ENCODE data around the gene RARA.

RARA gene

DNA sequence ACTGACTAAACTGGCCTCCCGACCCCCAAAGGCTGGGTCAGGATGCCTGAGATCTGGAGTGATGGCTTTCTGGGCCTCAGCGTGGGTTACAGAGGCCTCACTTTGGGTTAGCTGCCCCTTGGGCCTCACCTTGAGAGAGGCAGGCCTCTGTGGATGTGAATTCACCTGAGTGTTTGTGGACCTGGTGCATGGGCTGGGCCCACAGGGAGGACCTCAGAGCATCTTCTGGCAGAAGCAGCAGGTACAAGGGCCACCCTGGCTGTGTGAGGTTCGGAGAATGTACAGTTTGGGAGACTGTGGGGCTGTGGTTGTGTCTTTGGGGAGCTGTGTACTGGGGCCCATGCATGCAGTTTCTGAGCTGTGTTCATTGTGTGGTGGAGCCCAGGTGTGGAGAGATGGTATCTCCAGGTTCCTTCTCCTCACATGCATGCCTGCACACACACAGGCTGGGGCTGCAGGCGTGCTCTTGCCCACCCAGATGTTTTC, 18.3 kb downstream of the RARA start:
- no peaks in the 10 kb centered on the region for H3K36me3 ChIP-seq (ENCODE audit: control insufficient read depth, insufficient read depth, low read length)
- no peaks in the 10 kb centered on the region for H3K27me3 ChIP-seq (ENCODE audit: control insufficient read depth, insufficient read depth, low read length)
- H3K9me3 ChIP-seq (ENCODE audit: control insufficient read depth, low read length), result no peaks in the 10 kb centered on the region
- no peak overlapping the region for H3K9ac ChIP-seq (ENCODE audit: low read length)
- H3K4me1 ChIP-seq (ENCODE audit: control insufficient read depth, insufficient read depth, low read length), result peaks cover 81% of the 10 kb centered on the region
- H3K4me3 ChIP-seq (ENCODE audit: low read length), result peak overlapping the region; percentile 9

DNA sequence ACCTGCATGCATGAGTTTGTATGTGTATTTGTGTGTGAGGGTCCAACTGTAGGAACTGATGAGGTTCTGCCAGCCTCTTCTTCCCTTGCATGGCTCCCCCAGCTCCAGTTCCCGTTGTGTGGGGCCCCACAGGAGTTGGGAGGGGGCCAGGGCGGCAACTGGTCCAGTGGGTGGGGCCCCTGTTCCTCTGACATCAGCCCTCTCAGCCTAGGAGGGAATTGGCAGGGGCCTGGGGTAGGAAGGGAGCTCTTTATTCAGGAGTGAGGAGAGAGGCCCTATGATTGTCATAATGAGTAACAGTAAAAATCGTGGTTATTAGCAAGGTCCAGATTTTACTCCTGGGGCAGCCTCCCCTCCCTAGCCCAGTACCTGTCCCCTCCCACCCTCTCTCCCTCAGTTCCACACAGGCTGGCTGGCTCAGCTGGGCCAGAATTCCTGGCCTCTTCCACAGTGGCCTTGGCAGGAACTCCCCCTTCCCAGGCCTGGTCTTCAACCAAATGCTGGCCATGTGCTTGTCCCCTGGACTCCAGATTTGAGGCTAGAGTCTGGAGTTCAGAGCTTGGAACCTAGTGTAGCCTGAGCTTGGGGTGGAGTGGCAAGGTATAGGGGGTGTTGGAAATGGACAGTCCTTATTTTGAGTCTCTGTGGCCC, 18.9 kb downstream of the RARA start:
- Histone ChIP-seq H3K9me3 (ENCODE audit: control insufficient read depth, low read length) (no peaks in the 10 kb centered on the region), H3K36me3 (ENCODE audit: control insufficient read depth, insufficient read depth, low read length) (no peaks in the 10 kb centered on the region), H3K4me1 (ENCODE audit: control insufficient read depth, insufficient read depth, low read length) (peaks cover 81% of the 10 kb centered on the region), H3K9ac (ENCODE audit: low read length) (no peak overlapping the region), H3K27me3 (ENCODE audit: control insufficient read depth, insufficient read depth, low read length) (no peaks in the 10 kb centered on the region), H3K4me3 (ENCODE audit: low read length) (peak overlapping the region; percentile 9)

DNA sequence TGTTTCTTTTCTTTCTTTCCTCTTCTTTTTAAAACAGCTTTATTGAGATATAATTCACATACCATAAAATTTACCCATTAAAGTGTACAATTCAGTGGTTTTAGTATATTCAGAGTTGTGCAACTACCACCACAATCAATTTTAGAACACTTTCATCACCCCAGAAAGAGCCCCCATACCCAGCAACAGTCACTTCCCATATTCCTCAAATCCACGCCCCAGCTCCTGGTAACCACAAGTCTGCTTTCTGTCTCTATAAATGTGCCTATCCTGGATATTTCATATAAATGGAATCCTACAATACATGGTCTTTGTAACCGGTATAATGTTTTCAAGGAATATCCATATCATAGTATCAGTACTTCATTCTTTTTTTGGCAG, 19.4 kb downstream of the RARA start:
- Histone ChIP-seq H3K9me3 (ENCODE audit: control insufficient read depth, low read length) (no peaks in the 10 kb centered on the region), H3K4me1 (ENCODE audit: control insufficient read depth, insufficient read depth, low read length) (peaks cover 76% of the 10 kb centered on the region), H3K27me3 (ENCODE audit: control insufficient read depth, insufficient read depth, low read length) (no peaks in the 10 kb centered on the region), H3K4me3 (ENCODE audit: low read length) (no peak overlapping the region), H3K36me3 (ENCODE audit: control insufficient read depth, insufficient read depth, low read length) (no peaks in the 10 kb centered on the region), H3K9ac (ENCODE audit: low read length) (no peak overlapping the region)

DNA sequence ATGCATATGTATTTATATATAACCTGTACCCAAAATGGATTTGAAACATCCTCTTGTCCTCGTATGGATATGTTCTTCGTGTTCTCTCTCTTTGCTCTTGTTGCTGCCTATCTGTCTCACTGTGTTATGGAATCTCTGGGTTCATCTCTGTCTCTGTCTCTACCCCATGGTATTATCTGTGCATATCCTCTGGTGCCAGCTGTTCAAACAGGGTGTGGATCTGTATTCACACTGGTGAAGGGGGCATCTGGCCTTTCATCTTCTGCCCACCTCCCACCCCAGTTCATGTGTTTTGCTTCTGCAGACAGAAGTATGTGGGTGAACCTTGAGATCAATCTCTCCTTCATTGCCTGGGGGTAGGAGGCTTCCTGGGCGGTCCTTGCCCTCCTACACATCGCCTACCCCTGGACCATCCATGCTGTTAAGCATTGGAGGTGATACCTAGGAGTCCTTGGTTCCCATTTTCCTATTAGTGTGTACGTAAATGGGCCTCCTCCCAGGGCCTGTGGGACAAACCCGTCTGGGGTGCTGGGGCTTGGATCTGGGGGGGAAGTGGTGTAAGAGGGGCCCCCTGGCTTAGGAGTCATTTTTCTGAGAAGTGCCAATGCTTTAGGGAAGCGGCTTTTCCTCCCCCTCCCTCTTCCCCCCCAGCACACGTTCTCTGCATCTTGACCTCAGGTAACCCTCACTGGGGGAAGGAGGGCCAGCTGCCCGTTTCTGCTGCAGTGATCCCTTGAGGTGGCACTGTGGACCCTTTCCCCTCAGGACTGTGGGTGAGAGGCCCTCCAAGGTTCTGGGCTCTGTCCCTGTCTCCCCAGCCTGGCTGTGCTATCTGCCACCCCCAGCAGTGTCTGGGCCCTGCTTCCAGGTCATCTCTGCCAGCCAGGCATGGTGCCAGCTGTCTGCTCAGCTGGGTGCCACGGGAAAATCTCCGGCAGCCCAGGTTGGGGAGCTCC, 21.1 kb downstream of the RARA start:
- H3K36me3 ChIP-seq (ENCODE audit: control insufficient read depth, insufficient read depth, low read length), result no peaks in the 10 kb centered on the region
- no peak overlapping the region for H3K4me3 ChIP-seq (ENCODE audit: low read length)
- peaks cover 78% of the 10 kb centered on the region for H3K4me1 ChIP-seq (ENCODE audit: control insufficient read depth, insufficient read depth, low read length)
- H3K9me3 ChIP-seq (ENCODE audit: control insufficient read depth, low read length), result no peaks in the 10 kb centered on the region
- H3K27me3 ChIP-seq (ENCODE audit: control insufficient read depth, insufficient read depth, low read length), result no peaks in the 10 kb centered on the region
- H3K9ac ChIP-seq (ENCODE audit: low read length), result peak overlapping the region; percentile 19

DNA sequence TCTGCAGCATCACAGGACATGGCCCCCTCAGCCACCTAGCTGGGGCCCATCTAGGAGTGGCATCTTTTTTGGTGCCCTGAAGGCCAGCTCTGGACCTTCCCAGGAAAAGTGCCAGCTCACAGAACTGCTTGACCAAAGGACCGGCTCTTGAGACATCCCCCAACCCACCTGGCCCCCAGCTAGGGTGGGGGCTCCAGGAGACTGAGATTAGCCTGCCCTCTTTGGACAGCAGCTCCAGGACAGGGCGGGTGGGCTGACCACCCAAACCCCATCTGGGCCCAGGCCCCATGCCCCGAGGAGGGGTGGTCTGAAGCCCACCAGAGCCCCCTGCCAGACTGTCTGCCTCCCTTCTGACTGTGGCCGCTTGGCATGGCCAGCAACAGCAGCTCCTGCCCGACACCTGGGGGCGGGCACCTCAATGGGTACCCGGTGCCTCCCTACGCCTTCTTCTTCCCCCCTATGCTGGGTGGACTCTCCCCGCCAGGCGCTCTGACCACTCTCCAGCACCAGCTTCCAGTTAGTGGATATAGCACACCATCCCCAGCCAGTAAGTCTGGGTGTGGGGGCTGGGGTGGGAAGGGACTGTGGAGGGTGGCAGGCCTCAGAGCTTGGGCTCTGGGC, 22.0 kb downstream of the RARA start:
- no peaks in the 10 kb centered on the region for H3K27me3 ChIP-seq (ENCODE audit: control insufficient read depth, insufficient read depth, low read length)
- H3K9ac ChIP-seq (ENCODE audit: low read length), result peak overlapping the region; percentile 19
- no peaks in the 10 kb centered on the region for H3K36me3 ChIP-seq (ENCODE audit: control insufficient read depth, insufficient read depth, low read length)
- H3K4me3 ChIP-seq (ENCODE audit: low read length), result no peak overlapping the region
- H3K9me3 ChIP-seq (ENCODE audit: control insufficient read depth, low read length), result no peaks in the 10 kb centered on the region
- peaks cover 79% of the 10 kb centered on the region for H3K4me1 ChIP-seq (ENCODE audit: control insufficient read depth, insufficient read depth, low read length)

DNA sequence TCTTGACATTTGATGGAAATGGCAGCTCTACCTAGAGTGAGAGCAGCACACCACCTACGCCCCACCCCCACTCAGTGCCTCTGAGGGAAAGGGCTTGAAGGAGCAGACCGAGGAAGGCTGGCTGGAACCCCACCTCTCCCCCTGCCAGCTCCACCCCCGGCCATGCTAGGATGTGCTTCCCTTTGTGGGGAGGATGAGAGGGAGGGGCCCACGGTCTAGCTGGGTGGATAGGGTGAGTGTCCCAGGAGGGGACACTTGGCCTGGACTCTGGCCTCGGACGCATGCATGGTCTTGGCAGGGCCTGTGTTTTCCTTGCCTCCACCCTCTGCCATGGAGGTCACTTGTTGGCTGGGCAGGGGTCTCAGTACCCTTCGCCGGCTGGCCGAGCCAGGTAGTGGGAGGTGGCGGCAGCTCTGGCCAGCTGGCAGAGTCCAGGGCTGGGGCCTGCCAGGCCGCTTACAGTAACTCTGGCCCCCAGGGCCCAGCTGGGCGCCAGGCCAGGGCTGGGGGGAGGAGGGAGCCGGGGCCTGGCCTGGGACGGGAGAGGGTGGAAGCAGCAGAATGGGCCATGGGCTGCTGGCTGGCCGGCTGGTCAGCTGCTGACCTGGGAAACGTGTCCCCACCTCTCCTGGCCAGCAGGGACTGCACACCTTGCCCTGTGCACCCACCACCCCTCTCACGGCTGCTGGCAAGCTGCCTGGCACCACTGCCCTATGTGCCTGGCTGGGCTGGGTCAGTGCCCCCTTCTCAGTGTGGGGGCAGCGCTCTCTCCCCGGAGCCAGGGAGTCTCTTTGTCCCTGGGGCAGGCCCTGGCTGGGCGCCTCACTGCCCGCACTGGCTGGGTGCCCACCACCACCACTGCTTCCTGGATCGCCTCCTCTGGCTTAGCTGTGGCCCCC, 23.0 kb downstream of the RARA start:
- H3K4me1 ChIP-seq (ENCODE audit: control insufficient read depth, insufficient read depth, low read length), result peaks cover 70% of the 10 kb centered on the region

DNA sequence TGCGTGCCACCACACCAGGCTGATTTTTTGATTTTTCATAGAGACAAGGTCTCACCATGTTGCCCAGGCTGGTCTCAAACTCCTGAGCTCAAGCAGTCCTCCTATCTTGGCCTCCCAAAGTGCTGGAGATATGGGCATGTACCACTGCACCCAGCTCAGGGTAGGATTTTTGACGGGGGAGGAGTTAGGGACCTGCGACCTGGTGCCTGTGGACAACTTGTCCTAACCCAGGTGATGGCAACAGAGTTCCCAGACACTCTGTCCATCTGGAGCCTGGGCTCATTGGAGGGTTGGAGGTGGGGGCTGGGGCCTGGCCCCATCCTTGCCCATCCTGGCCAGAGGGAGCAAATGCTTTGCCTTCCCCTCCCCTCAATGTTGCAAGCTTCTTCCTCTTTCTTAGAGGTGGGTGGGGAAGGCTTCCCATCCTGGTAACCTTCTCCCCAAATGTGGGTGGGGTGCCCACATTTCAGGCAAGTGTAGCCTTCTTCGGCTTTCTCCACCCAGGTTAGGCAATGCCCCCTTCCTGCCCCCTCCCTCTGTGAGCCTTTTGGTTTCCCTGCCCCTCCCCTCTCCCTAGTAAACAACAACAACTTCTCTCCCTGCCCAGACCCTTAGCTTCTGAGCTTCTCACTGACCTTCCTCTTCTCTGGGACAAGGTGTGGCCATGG, 24.9 kb downstream of the RARA start:
- Histone ChIP-seq H3K4me3 (ENCODE audit: low read length) (no peak overlapping the region), H3K27me3 (ENCODE audit: control insufficient read depth, insufficient read depth, low read length) (no peaks in the 10 kb centered on the region), H3K9me3 (ENCODE audit: control insufficient read depth, low read length) (no peaks in the 10 kb centered on the region), H3K36me3 (ENCODE audit: control insufficient read depth, insufficient read depth, low read length) (no peaks in the 10 kb centered on the region), H3K9ac (ENCODE audit: low read length) (peak overlapping the region; percentile 0), H3K4me1 (ENCODE audit: control insufficient read depth, insufficient read depth, low read length) (peaks cover 57% of the 10 kb centered on the region)

More for the DNA sequence above, 23.0 kb downstream of the RARA start:
- no peak overlapping the region for H3K4me3 ChIP-seq (ENCODE audit: low read length)
- no peaks in the 10 kb centered on the region for H3K36me3 ChIP-seq (ENCODE audit: control insufficient read depth, insufficient read depth, low read length)
- no peaks in the 10 kb centered on the region for H3K27me3 ChIP-seq (ENCODE audit: control insufficient read depth, insufficient read depth, low read length)
- H3K9me3 ChIP-seq (ENCODE audit: control insufficient read depth, low read length), result no peaks in the 10 kb centered on the region
- H3K9ac ChIP-seq (ENCODE audit: low read length), result peak overlapping the region; percentile 54

DNA sequence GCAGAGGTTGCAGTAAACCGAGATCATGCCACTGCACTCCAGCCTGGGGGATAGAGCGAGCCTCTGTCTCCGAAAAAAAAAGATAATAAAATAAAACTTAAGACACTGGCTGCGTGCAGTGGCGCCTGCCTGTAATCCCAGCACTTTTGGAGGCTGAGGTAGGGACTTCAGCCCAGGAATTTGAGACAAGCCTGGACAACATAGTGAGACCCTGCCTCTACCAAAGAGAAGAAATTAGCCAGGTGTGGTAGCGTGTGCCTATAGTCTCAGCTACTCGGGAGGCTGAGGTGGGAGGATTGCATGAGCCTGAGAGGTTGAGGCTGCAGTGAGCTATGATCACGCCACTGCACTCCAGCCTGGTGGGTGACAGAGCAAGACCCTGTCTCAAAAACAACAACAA, 26.6 kb downstream of the RARA start:
- Histone ChIP-seq H3K4me3 (ENCODE audit: low read length) (no peak overlapping the region), H3K27me3 (ENCODE audit: control insufficient read depth, insufficient read depth, low read length) (no peaks in the 10 kb centered on the region), H3K9ac (ENCODE audit: low read length) (no peak overlapping the region), H3K36me3 (ENCODE audit: control insufficient read depth, insufficient read depth, low read length) (no peaks in the 10 kb centered on the region), H3K9me3 (ENCODE audit: control insufficient read depth, low read length) (no peaks in the 10 kb centered on the region), H3K4me1 (ENCODE audit: control insufficient read depth, insufficient read depth, low read length) (peaks cover 58% of the 10 kb centered on the region)

DNA sequence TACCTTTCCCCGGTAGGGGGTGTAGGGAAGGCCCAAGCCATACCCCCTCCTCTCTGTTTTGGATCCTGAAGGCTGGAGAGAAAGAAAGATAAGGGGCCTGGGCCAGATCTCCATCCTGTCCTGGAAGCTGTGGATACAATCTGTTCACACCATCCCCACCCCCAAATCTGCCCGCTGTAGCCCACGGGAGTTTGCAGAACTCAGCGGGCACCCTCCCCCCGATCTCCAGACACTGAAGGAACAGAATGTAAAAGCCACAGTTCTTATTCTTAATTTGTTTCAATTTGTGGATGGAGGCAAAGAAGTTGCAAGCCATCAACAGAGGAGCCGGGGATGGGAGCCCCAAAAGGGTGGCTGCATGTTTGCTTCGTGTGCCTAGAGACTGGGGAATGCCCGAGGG, 28.4 kb downstream of the RARA start:
- H3K27me3 ChIP-seq (ENCODE audit: control insufficient read depth, insufficient read depth, low read length), result no peaks in the 10 kb centered on the region
- no peaks in the 10 kb centered on the region for H3K36me3 ChIP-seq (ENCODE audit: control insufficient read depth, insufficient read depth, low read length)
- peaks cover 47% of the 10 kb centered on the region for H3K4me1 ChIP-seq (ENCODE audit: control insufficient read depth, insufficient read depth, low read length)
- no peak overlapping the region for H3K4me3 ChIP-seq (ENCODE audit: low read length)
- H3K9me3 ChIP-seq (ENCODE audit: control insufficient read depth, low read length), result no peaks in the 10 kb centered on the region
- no peak overlapping the region for H3K9ac ChIP-seq (ENCODE audit: low read length)

DNA sequence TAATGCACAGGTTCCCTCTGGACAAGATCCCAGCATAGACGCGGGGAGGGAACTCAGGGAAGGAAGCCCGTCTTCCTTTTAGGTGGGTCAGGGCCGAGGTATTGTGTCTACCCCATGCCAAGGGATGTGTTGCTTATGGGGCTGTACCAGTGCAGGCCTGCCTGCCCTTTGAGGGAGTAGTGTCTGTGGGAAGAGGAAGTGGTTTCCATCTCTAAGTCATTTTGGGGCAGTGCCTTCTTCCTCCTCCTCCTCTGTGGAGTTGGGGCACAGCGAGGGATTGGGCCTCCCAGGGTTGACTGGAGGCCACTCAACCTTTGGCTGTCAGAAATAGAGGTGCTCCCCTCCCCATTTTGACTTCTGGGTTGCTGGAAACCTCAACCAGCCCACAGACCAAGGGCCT, 29.1 kb downstream of the RARA start:
- Histone ChIP-seq H3K4me1 (ENCODE audit: control insufficient read depth, insufficient read depth, low read length) (peaks cover 46% of the 10 kb centered on the region), H3K36me3 (ENCODE audit: control insufficient read depth, insufficient read depth, low read length) (no peaks in the 10 kb centered on the region), H3K9ac (ENCODE audit: low read length) (no peak overlapping the region), H3K9me3 (ENCODE audit: control insufficient read depth, low read length) (no peaks in the 10 kb centered on the region), H3K27me3 (ENCODE audit: control insufficient read depth, insufficient read depth, low read length) (no peaks in the 10 kb centered on the region), H3K4me3 (ENCODE audit: low read length) (no peak overlapping the region)

Measured in mucosa of stomach (tissue), 1 donor.